Thoracic aorta (tissue), 2 donors: ENCODE results near the gene SCN8A. TPM values are rescaled to one million over a fixed set of nuclear protein-coding genes. Genes with fewer than 3 reads are reported as not detected.

Experiments used
- ATAC-seq: fragments of 150-250 bp; one replicate; pipeline ENCODE4 v1.8.0; 2017; ENCODE audit warnings: low read depth; ENCODE audit not compliant: insufficient number of reproducible peaks, low FRiP score
- DNase-seq: peaks from one replicate; pipeline ENCODE4 v3.0.0-alpha.2; 2020; ENCODE audit warnings: low spot score
- H3K27ac ChIP-seq, 2 donors: fragments of 200-600 bp; sonication (generic); 1 replicate in 1 of 2; 2 replicates in 1 of 2; pipeline ENCODE4 v1.5.1; 2016; ENCODE audit warnings: mild to moderate bottlenecking in 2 of 2, moderate library complexity in 2 of 2
- H3K27me3 ChIP-seq: fragments of 200-600 bp; sonication (generic); replicated peaks from 2 replicates; pipeline ENCODE4 v1.6.0; 2016; ENCODE audit warnings: mild to moderate bottlenecking; ENCODE audit not compliant: insufficient read depth
- H3K36me3 ChIP-seq: fragments of 200-600 bp; sonication (generic); one replicate; pipeline ENCODE4 v1.5.1; 2016
- H3K4me1 ChIP-seq, 2 donors: fragments of 200-600 bp; sonication (generic); 1 replicate in 1 of 2; 2 replicates in 1 of 2; pipeline versions ENCODE4 v1.5.1 to v1.6.0; 2016; ENCODE audit warnings: low read depth in 2 of 2, mild to moderate bottlenecking in 1 of 2; ENCODE audit not compliant: control insufficient read depth in 1 of 2
- H3K4me3 ChIP-seq: fragments of 200-600 bp; sonication (generic); 2 replicates; pipeline ENCODE4 v1.5.1; 2016; ENCODE audit warnings: mild to moderate bottlenecking
- H3K9me3 ChIP-seq: fragments of 200-600 bp; sonication (generic); 2 replicates; pipeline ENCODE4 v1.5.1; 2016
- total RNA-seq, 2 donors: library from RNA; depleted of rRNA; stranded (reverse); fragments of >200 nt; gene quantifications; one replicate each; pipeline versions ENCODE4 v1.1.0 to v1.2.3, GENCODE V29; 2016
- TF ChIP-seq, protein P1 (sequence below): fragments of 200-600 bp; sonication (generic); IDR thresholded peaks from one replicate; pipeline ENCODE4 v1.5.1; 2019; ENCODE audit warnings: antibody characterized with exemption

Gene SCN8A
- total RNA-seq, 2 donors from 2014 or later, result 0.54 TPM; not detected in 1

DNA sequence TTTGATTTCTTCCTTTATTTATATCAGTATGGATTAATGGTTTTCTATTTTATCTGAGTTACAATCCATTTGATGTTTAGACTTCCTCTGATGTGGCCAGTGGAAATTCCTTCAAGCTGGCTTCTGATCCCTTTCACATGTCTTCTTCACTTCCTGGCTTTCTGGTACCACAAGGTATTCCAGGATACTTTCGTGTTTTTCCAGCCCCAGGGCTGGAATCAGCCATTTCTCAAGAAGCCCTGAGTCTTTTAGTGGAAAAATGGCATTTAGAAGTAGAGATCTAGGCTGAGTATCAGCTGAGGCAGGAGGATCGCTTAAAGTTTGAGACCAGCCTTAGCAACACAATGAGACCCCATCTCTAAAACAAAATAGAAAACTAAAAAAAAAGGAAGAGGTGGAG, 164.2 kb downstream of the SCN8A start:
- no peaks in the 10 kb centered on the region for H3K9me3 ChIP-seq
- H3K27me3 ChIP-seq, result no peaks in the 10 kb centered on the region
- H3K4me1 ChIP-seq, result peaks cover 0 to 18% of the 10 kb centered on the region in 2 donors
- H3K27ac ChIP-seq, result no peak overlapping the region
- DNase-seq, result no peak
- ATAC-seq, result no peak
- H3K4me3 ChIP-seq, result no peak overlapping the region
- no peaks in the 10 kb centered on the region for H3K36me3 ChIP-seq
- TF ChIP-seq, protein P1, sequence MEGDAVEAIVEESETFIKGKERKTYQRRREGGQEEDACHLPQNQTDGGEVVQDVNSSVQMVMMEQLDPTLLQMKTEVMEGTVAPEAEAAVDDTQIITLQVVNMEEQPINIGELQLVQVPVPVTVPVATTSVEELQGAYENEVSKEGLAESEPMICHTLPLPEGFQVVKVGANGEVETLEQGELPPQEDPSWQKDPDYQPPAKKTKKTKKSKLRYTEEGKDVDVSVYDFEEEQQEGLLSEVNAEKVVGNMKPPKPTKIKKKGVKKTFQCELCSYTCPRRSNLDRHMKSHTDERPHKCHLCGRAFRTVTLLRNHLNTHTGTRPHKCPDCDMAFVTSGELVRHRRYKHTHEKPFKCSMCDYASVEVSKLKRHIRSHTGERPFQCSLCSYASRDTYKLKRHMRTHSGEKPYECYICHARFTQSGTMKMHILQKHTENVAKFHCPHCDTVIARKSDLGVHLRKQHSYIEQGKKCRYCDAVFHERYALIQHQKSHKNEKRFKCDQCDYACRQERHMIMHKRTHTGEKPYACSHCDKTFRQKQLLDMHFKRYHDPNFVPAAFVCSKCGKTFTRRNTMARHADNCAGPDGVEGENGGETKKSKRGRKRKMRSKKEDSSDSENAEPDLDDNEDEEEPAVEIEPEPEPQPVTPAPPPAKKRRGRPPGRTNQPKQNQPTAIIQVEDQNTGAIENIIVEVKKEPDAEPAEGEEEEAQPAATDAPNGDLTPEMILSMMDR, result no peak

DNA sequence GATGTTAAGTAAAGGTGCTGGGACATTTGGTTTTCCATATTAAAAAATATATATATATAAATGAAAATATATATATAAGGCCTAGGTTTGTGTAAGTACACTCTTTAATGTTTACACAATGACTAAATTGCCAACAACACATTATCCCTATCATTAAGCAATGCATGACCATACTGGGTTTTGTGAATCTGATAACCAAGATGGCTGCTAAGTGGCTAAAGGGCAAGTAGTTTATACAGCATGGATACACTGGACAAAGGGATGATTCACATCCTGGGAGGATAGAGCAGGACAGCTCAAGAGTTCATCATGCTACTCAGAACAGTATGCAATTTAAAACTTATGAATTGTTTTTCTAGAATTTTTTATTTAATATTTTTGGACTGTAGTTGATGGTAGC, 168.1 kb downstream of the SCN8A start:
- Histone ChIP-seq H3K9me3 (no peaks in the 10 kb centered on the region), H3K27me3 (no peaks in the 10 kb centered on the region), H3K27ac (no peak overlapping the region), H3K4me3 (no peak overlapping the region), H3K36me3 (no peaks in the 10 kb centered on the region), H3K4me1 (no peaks in the 10 kb centered on the region)
- ATAC-seq (no peak), DNase-seq (no peak)
- TF ChIP-seq, protein P1, result no peak

DNA sequence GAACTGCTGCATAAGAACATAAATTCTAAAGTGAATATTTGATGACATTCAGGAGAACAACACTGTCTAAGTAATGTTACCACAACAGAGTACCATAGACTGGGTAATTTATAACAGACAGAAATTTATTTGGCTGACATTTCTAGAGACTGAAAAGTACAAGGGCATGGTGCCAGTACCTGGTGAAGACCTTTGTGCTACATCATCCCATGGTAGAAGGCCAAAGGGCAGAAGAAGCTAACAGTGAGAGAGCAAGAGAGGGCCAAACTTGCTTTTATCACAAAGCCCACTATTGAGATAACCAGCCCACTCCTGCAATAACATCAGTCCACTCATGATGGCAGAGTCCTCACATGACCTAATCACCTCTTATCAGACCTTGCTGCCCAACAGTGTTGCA, 168.7 kb downstream of the SCN8A start:
- no peak for DNase-seq
- Histone ChIP-seq H3K4me1 (no peaks in the 10 kb centered on the region), H3K27me3 (no peaks in the 10 kb centered on the region), H3K27ac (no peak overlapping the region), H3K4me3 (no peak overlapping the region), H3K36me3 (no peaks in the 10 kb centered on the region), H3K9me3 (no peaks in the 10 kb centered on the region)
- ATAC-seq, result no peak
- TF ChIP-seq, protein P1, result no peak

DNA sequence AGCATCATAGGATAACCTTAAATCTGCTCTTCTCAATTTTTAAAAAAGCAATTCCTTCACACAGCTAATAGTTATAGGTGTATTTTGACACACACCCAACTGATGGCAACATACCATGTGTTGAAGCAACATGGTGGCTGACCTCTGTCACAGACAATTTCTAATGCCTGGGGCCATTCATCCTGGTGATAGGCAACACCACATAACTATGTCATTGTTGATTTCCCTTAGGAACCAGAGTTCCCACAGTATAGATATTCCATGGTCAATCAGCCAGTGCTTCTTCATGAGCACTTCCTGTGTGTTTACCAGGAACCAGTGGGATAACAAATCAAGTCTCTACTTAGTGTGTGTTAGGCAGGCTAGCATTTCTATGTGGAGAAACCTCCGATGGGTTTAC, 169.2 kb downstream of the SCN8A start:
- ATAC-seq (no peak), DNase-seq (no peak)
- Histone ChIP-seq H3K4me1 (no peaks in the 10 kb centered on the region), H3K27ac (no peak overlapping the region), H3K36me3 (no peaks in the 10 kb centered on the region), H3K9me3 (no peaks in the 10 kb centered on the region), H3K27me3 (no peaks in the 10 kb centered on the region), H3K4me3 (no peak overlapping the region)
- TF ChIP-seq, protein P1, result no peak

DNA sequence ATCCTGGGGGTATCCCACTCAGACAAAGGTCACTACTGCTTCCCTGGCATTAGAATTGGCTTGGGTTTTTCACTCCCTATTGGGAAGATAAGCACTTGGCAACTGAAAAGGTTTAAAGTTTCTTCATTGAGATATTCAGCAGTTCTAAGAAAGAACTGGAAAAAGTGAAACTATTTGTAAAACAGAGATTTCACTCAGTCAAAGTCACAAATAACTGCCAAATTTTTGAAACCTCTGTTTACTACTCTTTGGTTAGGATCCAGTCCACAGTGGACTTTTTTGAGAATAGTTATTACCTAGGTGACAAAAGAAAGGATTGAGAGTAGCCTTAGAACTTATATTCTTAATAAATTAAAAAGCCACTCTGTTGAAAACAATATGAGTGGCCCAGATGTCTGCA, 172.7 kb downstream of the SCN8A start:
- ATAC-seq (no peak), DNase-seq (no peak)
- no peak overlapping the region for H3K4me3 ChIP-seq
- H3K9me3 ChIP-seq, result no peaks in the 10 kb centered on the region
- H3K36me3 ChIP-seq, result no peaks in the 10 kb centered on the region
- H3K4me1 ChIP-seq, result no peaks in the 10 kb centered on the region
- no peak overlapping the region for H3K27ac ChIP-seq
- TF ChIP-seq, protein P1, result no peak
- no peaks in the 10 kb centered on the region for H3K27me3 ChIP-seq
